GM21515 (cell line): ENCODE data around the gene SPTLC3.

Experiments
- ATAC-seq: cut with Tn5 transposase; IDR thresholded peaks from one replicate; pipeline ENCODE4 v1.9.1; 2021; ENCODE audit not compliant: unreplicated experiment

Gene SPTLC3

DNA sequence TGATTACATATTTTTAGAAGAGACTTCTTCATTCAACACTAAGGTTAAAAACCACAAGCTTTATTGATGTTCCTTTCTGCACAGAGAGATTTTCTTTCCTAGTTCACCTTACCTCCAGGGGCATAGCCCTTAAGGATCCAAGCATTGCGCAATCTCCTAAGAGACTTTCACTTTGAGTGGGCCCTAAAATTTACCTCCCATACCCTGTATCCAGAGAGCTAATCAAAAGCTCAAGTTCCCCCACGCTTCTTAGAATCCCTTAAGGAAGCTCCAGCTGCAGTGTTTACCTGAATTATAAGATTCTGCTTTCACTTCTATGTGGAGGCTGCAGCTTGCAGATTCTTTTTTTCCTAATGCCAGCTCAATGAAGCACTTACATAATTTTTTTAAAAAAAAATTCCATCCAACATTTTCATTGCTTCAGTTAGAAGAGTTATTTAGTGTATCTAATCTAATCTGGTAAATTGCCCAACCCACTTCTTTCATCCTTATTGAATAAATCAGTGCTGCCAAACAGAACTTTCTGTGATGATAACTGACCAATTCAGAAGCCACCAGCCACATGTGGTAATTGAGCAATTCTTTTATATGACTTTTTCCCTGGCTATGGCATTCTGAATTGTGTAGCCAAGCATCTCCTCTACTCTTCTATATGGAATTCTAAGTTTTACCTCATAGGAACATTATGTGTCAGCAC lies 24.6 kb upstream of the SPTLC3 start:
- no peak for ATAC-seq

DNA sequence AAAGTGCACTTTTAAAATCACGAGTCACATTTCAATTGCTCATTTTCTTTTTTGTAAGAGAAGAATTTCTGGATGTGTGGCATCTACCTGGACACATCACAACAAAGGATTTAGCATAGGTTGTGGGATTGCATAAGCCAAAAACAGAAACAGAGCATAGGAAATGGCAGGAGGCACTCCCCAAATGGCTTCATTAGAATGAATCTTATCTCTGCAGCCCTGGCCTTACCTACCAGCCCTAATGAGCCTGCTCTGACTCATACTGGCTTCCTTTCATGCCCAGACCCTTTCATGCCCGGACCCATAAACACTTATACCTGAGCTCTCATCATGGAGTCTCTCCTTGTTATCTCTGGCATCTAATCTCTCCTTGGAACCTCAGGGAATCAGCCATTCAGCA lies 23.9 kb upstream of the SPTLC3 start:
- no peak for ATAC-seq

DNA sequence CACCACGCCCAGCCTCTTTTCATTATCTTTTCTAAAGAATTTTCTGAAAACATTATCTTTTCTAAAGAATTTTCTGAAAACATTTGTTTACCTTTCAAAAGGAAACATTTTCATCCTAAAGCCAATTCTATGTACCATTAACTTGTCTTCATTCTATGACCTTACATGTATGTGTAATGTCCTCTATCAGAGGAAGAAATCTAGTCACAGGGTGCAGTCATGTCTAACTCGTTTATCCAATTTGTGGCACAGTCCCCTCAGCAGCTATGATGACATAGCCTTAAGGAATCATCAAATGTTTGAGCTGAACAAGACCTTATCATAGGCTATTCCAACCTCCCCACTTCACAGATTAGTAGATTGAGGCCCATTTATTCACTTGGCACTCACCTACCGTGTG lies 21.5 kb upstream of the SPTLC3 start:
- no peak for ATAC-seq

DNA sequence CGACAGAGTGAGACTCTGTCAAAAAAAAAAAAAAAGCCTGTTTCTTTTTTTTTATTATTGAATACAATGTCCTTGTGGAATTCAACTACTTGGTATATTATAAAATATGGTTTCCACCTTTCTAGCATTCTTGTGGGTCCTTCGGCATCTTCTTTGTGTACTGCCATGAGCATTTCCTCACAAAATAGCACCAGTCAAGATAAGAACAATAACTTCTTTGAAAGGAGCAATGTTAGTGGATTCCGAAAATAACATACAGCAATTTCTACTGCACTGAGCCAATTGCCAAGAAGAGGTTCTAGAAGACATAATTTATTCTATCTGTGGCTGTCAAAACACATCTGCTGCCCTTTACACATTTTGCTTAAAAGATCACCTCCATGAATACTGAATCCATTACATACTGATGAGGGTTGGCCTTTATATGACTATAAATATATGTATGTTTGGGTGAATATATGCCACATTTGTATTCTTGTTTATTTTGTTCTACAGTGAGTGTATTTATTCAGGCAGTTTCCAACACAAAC lies 19.1 kb upstream of the SPTLC3 start:
- ATAC-seq = no peak

DNA sequence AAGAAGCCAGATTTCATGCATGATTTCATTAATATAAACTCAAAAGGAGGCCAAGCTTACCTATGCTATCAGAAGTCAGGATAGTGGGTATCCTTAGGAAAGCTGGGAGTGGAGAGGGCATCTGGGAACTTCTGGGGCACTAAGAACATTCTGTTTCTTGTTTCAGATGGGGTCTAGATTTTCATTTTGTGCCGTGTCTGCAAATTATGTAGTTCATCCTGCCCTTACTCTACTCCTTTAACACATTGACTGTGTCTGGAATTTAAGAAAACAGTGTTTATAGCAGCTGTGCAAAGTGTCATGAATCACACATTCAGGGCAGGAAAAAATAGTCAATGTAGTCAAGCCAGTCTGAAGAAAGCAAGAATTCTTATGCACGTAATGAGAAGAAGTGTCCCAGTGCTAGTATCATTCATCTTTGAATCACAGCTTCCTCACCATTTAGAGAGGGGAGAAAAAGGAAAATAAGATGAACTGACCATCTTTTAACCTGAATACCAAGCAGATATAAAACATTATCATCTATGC lies 11.6 kb upstream of the SPTLC3 start:
- ATAC-seq = no peak

DNA sequence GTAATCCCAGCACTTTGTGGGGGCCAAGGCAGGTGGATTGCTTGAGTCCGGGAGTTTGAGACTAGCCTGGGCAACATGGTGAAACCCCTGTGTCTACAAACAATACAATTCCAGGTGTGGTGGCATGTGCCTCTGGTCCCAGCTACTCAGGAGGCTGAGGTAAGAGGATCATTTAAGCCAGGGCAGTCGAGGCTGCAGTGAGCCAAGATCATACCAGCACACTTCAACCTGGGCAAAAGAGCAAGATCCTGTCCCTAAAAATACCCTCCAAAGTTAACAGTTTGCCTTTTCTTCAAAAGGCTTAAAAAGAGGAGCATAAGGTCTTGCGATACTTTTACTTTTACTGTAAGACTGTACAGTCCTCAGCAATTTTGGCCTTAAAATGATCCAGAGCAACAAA lies 10.7 kb upstream of the SPTLC3 start:
- no peak for ATAC-seq

DNA sequence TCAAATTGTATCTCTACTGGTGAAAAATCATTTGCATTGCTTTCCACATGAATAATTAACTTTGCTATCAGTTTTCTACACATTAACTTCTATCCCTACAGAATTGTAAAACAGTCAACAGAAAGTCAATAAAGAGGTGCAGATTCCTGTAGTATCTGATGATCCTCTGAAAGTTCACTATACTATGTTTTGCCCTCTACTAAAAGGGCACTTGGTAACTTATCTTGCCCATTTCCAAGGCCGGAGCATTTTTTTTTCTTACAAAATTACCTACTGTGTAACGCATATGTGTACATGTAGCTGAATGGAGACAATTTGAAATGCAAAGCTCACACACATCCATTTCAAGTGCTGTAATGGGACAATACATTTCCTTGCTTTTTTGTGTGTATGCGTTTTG lies 9.6 kb upstream of the SPTLC3 start:
- no peak for ATAC-seq

DNA sequence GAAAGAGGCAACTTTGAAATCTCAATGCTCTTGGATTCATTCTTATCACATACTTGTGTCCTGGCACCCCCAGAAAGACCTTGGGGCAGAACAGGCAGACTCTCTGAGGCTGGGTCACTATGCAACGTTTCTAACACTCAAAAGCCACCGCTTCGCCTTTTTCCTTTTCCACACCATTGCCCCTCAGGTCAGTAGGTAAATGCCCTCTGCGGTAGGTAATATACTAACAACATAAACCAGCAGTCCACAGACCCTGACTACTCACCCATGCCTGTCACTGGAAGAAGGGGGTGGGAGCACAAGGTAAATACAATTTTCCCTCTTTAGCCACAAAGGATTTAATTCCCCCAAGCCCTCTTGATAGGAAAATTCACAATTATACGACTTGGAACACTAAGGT lies 6.5 kb upstream of the SPTLC3 start:
- no peak for ATAC-seq

DNA sequence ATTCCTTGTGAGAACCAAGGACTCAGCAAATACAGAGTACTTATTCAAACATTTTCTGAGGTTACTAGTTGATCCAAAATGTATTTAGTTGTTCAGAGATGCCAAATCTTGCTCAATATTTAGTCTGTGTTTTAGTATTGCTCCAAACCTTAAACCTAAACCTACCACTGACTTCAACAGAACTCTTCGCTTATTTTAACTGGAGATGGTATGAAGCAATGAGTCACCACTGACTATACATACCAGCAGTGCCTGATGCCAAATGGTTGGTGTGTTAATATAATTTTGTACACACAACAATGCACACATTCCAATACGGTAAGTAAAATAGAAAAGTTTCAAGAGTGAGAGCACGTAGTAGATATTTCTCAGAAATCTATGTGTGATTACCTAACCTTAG lies 1.9 kb upstream of the SPTLC3 start:
- no peak for ATAC-seq

DNA sequence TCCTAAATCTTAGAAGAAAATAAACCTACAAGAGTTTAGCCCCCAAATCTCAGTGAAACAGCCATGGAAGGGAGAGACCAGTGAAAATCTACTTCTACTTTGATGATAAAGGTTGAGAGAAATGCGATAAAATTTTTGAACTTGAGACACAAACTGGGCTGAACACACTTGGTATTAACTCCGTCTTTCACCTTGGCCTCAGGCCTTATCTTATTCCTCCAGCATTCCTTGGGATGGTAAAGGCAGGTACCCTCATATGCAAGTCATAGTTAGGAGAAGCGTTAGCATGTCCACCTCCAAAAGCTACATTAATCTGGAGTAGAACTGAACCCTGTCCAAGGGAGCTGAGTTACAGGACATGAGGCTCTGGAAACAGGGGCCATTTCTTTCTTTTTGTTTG lies 1.2 kb upstream of the SPTLC3 start:
- ATAC-seq = no peak

DNA sequence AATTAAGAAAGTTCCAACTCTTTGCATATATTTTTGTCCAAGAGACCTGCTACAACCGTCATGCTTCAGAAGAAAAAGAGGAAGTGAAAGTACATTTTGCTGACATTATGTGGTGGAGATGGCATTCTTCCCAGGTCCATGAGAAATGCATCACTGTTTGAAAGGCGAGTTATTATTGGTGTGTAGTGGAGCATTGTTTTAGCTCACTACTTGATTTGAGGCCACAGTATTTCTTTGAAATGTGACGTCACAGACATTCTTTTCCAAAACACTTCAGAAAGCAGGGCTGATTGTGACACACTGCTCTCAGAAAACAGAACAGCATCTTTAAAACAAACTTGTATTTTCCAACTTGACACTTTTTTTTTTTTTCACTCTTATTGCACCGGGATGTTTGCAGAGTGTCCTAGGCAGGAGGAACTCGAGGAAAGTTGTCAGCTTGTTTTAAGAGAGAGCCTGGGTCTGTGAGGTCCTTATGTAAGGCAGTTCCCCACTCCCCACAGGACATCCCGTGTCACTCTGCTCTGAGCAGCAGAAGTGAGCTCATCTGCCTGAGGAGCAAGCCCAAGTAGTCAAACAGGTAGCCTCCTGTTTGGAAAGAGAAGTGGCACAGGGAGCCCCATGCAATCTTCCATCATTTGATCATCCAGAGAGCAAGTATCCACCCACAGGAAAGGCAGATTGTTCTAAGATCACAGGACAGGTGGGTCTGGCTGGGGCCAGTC lies 1.1 kb downstream of the SPTLC3 start:
- ATAC-seq = peak; percentile 93

DNA sequence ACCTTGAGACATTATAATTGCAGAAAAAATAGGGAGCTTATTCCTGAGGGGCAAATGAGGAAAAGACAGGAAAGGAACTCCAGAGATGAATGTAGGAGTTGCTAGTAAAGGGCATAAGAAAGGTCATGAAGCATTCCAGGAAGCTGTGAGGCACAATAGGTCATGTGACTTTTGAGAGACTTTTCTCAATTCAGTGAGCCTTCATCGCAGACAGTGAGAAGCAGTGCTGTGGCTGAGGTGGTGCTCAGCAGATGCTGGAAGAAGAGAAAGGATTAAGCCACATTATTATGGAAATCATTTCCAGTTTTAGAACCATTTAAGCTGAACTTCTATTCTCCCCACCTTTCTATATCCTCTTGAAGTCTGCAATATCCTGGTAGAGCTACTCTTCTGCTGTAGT lies 4.1 kb downstream of the SPTLC3 start:
- no peak for ATAC-seq

DNA sequence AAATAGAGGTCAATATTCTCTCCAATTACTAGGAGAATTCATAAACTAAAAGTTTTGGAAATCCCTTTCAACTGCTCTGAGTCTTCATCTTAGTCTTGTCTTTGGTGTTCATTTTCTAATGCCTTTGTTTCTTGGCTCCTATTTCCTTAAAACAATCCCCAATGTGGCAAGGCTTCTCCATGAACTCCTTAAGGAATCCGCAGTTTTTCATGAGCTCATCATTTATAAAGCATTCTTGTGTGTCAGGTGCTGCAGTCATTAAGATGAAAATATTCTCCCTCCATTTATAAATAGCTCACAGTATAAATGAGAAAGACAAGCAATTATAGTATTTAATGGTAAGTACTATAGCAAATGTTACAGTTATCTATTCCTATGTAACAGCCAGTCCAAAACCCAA lies 4.6 kb downstream of the SPTLC3 start:
- ATAC-seq = no peak

DNA sequence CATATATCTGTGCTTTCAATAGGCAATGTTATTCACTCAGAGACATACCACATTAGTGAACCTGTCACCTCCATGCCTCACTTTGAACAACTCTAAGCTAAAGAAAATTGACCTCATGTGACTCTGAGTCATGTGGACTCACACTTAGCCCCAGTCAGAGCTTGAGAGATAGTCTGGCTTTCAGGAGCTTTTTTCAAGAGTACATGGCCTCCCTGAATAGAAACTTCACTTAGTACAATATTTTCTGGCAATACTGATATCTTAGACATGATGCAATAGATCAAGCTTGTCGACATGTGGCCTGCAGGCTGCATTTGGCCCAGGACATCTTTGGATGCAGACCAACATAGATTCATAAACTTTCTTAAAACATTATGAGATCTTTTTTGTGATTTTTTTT lies 8.5 kb downstream of the SPTLC3 start:
- no peak for ATAC-seq

DNA sequence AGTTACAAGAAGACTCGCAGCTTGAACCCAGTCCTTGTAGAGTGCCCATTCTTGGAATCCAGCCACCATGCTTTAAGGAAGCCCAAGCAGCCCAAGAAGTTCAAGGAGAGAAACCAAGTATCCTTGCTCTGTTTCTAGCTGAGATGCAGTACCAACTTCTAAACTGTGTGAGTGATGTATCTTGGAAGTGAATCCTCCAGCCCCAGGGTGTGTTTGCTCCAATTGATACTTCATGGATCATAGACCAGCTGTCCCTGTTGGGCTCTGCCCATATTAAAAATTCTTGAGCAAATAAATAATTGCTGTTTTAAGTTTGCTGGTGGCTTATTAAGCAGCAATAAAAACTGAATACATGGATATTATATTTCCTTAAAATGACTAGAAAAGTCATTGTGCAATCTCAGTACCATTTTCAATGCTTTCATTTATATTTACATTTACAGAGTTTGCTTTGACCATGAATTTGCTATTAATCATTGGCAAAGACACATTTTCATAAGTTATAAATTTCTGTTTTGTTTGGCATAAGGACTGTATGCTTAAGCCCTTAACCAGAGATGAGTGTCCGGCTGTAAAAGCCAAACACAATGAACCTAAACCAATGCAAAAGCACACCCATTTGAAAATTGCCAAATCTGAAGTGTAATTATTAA lies 9.2 kb downstream of the SPTLC3 start:
- ATAC-seq = no peak

DNA sequence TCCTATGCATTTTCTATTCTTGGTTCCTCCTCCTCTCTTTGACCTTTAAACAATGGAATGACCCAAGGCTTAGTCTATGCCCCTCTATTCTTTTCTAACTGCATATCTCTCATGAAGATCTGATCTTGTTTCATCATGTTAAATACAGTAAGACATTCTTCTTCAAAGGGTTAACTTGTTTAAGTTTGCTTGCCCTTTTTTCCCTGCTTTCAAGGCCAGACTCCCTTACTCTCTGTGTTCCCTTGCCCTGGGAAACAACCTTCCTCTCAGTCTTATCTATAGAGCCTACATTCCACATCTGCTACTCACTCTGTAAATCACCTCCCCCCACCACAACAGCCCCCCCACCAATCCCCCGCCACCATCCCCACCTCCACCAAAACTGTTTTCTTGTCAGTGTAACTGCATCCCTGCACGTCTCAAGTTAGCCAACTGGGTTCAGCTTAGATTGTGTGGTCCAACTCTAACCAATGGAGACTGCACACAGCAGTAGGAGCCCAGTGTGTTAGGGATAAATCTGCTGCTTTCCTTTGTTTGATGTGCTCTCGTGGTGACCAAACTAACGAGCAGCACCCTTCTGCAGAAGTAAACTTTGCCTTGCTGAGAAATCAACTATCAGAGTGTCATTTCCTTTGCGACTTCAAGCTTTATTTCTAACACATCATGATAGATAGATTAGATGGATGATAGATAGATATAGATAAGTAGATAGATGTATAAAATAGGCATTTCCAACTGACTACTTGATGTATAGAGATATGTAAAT lies 12.6 kb downstream of the SPTLC3 start:
- no peak for ATAC-seq

DNA sequence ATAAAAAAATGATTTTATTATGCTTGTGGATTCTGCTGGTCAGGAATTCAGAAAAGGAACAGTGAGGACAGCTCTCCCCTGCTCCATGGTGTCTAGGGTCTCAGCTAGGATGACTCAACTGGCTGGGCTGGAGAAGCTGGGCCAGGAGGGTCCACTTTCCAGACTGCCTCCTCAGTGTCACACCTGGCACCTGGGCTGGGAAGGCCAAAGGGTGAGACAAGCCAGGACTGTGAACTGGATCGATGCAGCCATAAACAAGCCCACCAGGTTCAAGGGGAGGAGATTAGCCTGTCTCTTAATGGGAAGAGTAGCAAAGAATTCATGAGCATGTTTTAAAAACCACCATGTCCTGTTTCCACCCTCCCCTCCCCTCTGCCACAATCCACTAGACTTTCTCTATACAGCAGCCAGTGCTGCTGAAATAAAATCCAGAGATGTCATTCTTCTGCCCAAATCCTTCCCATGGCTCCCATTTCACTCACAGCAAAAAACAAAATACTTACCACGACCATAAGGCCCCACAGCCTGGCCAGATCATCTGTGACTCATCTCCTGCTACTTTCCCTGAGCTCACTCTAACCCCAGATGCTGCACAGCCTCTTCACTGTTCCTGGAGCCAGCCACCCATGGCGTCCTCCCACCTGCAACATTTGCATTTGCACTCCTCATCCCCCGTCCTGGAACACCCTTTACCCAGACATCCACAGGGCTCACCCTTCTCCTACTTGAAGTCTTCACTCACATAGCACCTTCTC lies 13.8 kb downstream of the SPTLC3 start:
- no peak for ATAC-seq

DNA sequence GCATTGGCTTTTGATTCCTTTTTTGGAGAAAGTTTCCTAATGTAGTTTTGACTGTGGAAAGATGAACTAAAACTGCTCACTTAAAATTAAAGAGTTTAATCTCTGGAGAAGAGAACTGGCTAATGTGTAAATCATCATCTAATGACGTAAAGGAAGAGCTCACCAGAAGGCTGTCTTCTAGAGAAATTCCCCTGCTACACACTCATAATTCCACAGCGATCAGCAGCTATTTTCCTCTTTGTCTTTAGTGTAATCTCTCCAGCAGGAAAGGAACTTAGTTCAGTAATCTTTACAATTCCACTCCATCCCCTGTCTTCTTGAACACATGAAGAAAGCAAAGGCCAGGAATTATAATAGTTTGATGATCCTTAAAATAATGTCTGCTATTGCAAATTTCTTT lies 15.8 kb downstream of the SPTLC3 start:
- no peak for ATAC-seq

DNA sequence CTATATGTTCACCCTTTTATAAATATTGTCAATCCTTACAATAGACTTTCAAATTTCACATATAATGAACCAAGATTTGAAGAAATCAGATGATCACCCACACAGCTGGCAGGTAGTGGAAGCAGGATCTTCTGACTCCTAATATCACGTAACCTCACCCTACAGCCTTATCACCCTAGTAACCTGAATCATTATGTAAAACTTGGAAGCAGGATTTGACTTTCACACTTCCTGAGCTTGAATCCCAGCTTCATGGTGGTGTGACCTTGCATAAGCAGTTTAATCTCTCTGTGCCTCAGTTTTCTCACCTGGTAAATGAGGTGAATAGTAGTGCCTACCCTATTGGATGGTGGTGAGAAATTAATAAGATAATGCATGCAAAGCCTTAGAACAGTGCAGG lies 16.4 kb downstream of the SPTLC3 start:
- ATAC-seq = no peak

DNA sequence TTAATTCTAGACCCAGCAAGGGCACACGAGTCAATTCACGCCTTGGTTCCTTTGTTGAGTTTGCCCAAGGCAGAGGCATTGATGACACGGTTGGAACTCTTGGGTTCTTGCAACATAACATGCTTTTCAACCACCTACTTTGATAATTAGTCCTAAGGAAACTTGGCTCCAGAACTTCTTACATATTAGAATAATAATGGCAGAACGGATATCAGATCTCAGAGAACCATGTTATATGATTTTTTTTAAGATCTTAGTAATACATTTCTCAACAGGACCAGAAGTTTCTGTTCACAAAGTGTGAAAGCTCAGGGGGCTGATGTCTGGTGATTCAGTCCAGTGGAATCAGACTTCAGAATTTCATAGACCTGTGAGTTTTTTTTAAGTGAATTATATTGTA lies 19.2 kb downstream of the SPTLC3 start:
- ATAC-seq = no peak
